ENCODE data around the gene EBF4.
"Not testable (repeated sequence)": the region's sequence is repeated elsewhere in the genome, so short reads cannot be mapped to it uniquely, and the experiment has no call there.

EBF4 gene

GRCh38 chr20:2759603-2760296 is 67.2 kb downstream of the EBF4 start:
- DNase-seq: no peak

DNA sequence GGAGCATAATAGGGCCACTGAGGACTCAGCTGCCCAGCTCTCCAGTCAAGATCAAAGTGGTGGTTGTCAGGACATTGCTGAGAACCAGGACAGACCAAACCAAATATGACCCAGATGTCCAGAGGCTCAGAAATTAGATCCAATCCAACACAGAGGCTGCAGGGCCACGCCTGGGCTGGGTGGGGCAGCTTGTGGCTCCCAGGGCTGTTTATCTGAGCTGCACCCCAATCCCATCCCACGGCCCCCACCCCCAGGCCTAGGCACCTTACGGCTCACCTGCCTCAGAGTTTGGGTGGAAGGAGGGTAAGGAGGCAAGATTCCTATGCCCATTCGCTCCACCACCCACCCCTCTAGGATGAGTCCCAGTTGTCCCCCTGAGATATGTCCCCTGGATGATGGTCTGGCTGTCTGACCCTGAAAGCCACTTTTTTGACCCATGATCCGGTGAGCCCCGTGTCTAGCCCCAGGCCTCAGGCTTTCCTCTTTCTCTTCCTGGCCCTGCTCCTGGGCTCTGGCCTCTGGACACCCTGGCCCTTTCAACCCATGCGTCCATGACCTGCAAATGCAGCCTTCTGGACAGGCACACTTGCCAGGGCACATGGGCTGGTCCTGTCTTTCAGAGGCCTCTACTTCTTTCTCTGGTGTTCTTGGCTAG is 67.8 kb downstream of the EBF4 start:
- no peak for DNase-seq

DNA sequence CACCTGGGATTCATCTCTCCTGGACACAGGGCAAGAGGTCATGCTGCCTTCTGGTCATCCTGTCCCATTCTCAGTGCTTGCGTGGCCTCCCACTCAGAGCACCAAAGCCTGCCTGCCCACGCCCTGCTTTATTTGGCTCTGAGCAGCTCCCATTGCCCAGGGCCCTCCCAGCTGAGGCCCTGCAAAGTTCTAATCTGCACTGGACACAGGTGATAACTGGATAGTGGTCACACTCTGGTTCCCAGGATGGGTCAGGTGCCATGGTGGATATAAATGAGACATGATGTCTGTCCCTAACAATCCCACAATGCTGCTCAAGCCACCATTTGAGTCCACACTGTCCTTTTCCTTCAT is 68.3 kb downstream of the EBF4 start:
- DNase-seq: no peak

GRCh38 chr20:2761885-2762284 is 69.3 kb downstream of the EBF4 start:
- no peak for DNase-seq

DNA sequence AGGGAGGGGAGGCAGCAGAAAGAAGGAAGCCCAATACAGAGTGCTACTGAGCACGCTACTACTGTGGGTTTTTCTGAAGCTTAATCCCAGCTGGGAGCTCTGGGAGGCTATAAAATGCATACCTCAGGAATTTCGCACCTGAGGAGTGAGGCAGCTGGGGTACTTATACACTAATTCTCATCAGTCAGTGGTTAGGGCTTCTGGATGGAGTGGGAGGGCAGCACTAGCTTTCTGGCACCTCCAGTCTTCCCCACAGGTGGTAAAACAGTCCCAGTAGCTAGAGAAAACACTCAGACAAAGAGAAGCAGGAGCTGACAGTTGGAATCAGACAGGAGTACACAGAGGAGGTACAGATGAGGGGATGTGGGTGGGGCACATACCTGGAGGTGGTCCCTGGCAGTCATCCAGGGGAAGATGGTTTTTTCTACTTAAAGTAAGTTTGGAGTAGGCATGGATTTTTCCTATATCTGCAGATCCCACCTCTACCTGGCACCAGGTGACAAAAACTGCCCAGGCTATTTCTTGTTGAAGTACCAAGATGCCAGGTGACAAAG is 70.1 kb downstream of the EBF4 start:
- no peak for DNase-seq

DNA sequence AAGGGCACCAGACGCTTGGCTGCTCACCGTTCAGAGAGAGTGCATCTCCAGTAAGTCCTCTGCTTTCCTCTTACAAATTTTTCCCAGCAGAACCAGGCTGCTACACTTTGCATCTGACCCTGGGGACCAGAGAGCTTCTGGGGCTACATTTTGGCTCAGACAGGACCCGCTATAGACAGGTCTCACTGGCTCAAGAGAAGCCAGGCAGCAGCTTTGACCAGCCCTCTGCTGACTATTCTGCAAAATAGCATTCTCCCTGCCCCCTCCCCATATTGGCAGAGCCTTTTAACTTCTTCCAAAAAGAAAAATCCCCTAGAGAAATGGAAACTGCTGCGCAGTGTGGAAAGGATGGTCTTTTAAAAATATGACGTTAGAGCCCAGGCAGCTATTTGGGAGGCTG is 70.6 kb downstream of the EBF4 start:
- no peak for DNase-seq

- DNase-seq: no peak
Observed at GRCh38 chr20:2767768-2768631, 75.4 kb downstream of the EBF4 start.

DNA sequence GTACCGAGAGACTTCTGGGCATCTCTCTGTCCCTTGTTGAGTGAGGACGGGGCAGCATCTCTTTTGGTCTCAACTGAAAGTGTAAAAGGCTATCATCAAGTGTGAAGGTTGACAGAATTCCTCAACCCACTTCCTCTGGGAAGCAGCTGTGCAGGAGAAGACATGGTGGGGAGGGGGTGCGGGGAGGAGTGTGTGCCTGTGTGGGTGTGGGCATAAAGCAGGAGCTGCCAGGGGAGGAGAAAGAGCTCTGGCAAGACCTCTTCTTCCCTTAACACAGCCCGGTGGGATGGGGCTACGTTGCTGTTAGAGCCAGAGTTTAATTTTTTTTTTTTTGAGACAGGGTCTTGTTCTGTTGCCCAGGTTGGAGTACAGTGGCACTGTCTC is 76.0 kb downstream of the EBF4 start:
- DNase-seq: no peak

GRCh38 chr20:2770091-2770490 is 77.5 kb downstream of the EBF4 start:
- DNase-seq: not testable (repeated sequence)

GRCh38 chr20:2771631-2772080 is 79.1 kb downstream of the EBF4 start:
- no peak for DNase-seq

GRCh38 chr20:2773812-2774211 is 81.2 kb downstream of the EBF4 start:
- no peak for DNase-seq

DNA sequence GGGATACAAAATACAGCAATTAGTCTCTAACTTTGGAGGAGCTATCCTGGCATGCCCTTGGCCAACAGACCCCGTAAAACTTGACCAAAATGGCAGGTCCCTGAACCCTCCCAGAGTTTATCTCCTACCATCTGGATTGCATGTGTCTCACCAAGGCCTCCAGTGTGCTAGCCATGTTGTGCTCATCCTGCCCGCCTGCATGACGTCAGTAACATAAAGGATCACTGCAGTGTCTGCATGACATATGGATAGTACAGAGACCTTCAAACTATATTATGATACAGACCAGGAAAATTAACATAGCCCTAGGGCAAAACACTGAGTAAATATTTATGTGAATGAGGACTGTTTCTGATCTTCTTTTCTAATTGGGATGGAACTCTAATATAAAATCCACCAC is 82.6 kb downstream of the EBF4 start:
- DNase-seq: no peak

DNA sequence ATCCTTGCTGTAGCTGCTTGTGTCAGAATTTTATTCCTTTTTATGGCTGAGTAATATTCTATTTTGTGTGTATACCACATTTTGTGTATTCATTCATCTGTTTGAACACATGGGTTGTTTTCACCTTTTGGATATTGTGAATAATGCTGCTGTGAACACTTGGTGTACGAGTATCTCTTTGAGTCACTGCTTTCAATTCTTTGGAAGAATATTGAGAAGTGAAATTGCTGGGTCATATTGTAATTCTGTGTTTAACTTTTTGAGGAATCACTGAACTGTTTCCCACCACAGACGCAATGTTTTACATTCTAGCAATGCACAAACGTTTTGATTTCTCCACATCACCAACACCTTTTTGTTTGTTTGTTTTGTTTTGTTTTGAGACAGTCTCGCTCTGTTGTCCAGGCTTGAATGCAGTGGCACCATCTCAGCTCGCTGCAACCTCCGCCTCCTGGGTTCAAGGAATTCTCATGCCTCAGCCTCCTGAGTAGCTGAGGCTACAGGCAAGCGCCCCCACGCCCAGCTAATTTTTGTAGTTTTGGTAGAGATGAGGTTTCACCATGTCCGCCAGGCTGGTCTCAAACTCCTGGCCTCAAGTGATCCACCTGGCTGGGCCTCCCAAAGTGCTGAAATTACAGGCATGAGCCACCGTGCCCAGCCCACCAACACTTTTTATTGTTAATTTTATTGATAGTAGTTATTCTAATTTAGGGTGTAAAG is 86.2 kb downstream of the EBF4 start:
- DNase-seq: no peak

DNA sequence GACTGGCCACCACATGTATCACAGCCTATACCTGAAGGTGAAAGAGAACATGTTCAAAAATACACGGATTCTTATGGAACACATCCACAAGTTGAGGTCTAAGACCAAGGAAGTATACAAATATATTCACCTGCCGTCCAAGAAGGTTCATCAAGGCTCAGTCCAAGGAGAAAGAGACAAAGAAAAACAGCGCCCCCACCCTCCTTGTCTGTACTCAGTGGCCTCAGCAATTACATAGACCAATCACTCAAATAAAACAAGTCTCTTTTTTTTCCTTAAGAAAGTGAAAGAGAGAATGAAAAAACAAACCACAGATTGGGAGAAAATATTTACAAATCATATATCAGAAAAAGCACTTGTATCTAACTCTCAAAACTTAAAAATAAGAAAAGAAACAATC is 88.4 kb downstream of the EBF4 start:
- no peak for DNase-seq

- DNase-seq: no peak
Observed at GRCh38 chr20:2783908-2784566, 91.5 kb downstream of the EBF4 start.

DNA sequence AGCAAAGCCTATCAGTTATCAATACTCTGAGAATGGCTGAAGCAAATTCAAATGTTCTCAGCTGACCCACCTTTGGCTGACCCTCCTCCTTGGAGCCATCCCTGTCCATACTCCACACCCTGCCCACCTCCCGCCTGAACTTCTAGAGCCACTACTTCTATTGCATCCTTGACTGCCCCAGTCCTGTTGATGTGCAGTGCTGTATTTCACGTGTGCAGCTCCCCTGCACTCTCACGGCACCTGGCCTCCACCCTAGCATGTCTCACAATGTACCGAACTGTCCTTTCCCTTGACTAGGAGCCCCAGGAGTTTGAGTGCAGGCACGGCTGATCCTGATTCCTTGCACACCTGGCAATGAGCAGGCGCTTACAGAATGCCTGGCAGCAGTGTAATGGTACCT is 100.9 kb downstream of the EBF4 start:
- no peak for DNase-seq

GRCh38 chr20:2794202-2794748 is 101.7 kb downstream of the EBF4 start:
- no peak for DNase-seq

GRCh38 chr20:2794866-2795447 is 102.4 kb downstream of the EBF4 start:
- no peak for DNase-seq

DNA sequence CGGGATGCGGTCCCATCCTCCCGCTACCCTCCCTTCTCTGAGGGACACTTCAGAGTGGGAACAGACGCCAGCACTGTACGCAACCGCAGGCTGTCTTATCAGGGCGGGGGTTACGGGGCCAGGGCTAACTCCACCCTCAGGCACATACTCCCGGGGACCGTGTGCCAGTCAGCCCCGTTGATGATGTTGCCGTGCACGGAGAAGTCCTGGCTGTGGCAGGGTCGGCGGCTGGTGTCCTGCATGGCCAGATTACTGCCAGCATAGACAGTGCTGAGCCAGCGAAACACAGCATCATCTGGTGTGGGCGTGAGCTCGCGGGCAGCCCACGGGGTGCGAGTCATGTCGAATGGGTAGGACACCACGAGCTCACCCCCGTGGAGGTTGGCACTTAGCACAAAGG is 102.9 kb downstream of the EBF4 start:
- DNase-seq: no peak

DNA sequence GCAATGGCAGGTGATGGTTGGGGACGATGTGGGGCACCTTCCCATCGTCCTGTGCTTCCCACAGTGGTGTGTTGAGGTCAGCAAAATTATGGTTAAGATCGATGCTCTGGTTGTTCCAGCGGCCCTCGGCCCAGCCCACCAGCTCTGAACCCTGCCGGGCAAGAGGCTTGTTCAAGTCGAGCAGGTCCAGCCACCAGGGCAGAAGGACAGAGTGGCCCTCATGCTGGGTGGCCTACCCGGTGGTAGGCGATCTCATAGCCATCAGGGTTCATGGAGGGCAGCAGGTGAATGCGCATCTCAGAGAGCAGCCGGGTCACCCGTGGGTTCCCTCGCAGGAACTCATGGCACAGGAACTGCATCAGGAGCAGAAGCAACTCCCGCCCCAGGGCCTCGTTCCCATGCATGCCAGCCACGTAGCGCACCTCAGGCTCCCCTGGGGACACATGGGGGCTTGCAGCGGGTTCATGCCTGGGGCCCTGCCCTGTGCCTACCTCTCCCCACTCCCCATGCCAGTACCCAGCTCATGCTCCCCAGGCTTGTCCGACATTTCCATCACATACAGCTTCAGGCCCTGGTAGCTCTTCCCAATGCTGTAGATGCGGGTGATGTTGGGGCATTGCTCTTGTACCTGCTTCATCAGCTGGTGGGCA is 103.6 kb downstream of the EBF4 start:
- DNase-seq: no peak
